ENCODE measurements around the gene GRIK4. TPM values are rescaled to one million over a fixed set of nuclear protein-coding genes. Genes with fewer than 3 reads are reported as not detected.
"Not testable (repeated sequence)": the region's sequence is repeated elsewhere in the genome, so short reads cannot be mapped to it uniquely, and the experiment has no call there.

GRIK4 gene
- total RNA-seq, 1 experiment from 2014 or later, result not detected

DNA sequence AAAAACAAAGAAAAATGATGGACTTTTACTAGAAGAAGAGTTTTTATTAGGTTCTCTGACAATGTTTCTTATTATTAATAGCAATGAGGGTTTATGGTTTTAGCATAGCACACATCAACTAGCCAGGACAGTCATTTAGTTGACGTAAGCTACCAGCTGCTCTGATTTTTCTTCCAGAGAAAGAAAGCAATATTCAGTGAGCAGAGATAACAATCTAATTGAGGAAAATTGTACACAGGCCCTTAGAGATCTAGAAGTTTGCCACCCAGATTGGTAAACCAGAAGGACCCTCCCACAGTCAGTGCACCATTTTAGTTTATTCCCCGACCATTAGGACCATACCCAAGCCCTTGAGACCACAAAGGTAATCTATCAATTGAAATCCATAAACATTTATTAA is 483.6 kb downstream of the GRIK4 start:
- Histone ChIP-seq H3K4me2 (ENCODE audit: low read depth, low read length, poor library complexity, severe bottlenecking) (no peak overlapping the region), H3K9me2 (replicated peaks; ENCODE audit: insufficient read depth, low read length) (no peaks in the 10 kb centered on the region), H3K9ac (ENCODE audit: low read length) (no peak overlapping the region), H3K79me2 (ENCODE audit: low read length) (no peaks in the 10 kb centered on the region), H3K27ac (ENCODE audit: low read length) (no peak overlapping the region), H3K4me1 (ENCODE audit: low read length) (no peaks in the 10 kb centered on the region), H4K20me1 (ENCODE audit: insufficient read depth, low read depth, low read length) (no peaks in the 10 kb centered on the region), H3K4me3 (ENCODE audit: low read length) (no peak overlapping the region), H3K27me3 (ENCODE audit: low read length) (no peaks in the 10 kb centered on the region), H2AFZ (ENCODE audit: low read length) (no peak overlapping the region), H3K9me3 (ENCODE audit: low read length) (no peaks in the 10 kb centered on the region), H3K36me3 (ENCODE audit: insufficient read depth, low read length) (no peaks in the 10 kb centered on the region)
- no peak for DNase-seq

DNA sequence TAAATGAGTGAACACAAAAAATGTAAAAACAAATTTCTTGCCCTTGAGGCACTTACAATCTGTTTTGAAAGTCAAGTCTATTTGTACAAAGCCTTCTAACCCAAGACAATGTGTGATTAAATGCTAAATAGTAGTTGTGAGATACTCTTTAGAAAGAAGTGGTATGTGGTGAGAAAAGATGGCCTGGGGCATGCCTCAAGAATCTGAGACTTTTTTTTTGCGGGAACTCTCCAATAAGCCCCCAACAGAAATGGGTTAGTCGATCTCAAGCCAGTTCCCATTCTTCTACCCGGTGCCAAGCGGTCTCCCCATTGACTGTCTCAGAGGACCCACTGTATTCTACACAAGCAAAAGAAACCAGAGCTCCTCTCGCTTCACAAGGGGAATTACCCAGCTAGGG is 485.4 kb downstream of the GRIK4 start:
- H3K4me2 ChIP-seq (ENCODE audit: low read depth, low read length, poor library complexity, severe bottlenecking), result no peak overlapping the region
- H3K4me3 ChIP-seq (ENCODE audit: low read length), result no peak overlapping the region
- no peak overlapping the region for H2AFZ ChIP-seq (ENCODE audit: low read length)
- H4K20me1 ChIP-seq (ENCODE audit: insufficient read depth, low read depth, low read length), result no peaks in the 10 kb centered on the region
- no peaks in the 10 kb centered on the region for H3K36me3 ChIP-seq (ENCODE audit: insufficient read depth, low read length)
- no peak for DNase-seq
- H3K9ac ChIP-seq (ENCODE audit: low read length), result no peak overlapping the region
- no peaks in the 10 kb centered on the region for H3K79me2 ChIP-seq (ENCODE audit: low read length)
- no peaks in the 10 kb centered on the region for H3K27me3 ChIP-seq (ENCODE audit: low read length)
- no peak overlapping the region for H3K27ac ChIP-seq (ENCODE audit: low read length)
- no peaks in the 10 kb centered on the region for H3K4me1 ChIP-seq (ENCODE audit: low read length)
- no peaks in the 10 kb centered on the region for H3K9me2 ChIP-seq (replicated peaks; ENCODE audit: insufficient read depth, low read length)
- H3K9me3 ChIP-seq (ENCODE audit: low read length), result no peaks in the 10 kb centered on the region

DNA sequence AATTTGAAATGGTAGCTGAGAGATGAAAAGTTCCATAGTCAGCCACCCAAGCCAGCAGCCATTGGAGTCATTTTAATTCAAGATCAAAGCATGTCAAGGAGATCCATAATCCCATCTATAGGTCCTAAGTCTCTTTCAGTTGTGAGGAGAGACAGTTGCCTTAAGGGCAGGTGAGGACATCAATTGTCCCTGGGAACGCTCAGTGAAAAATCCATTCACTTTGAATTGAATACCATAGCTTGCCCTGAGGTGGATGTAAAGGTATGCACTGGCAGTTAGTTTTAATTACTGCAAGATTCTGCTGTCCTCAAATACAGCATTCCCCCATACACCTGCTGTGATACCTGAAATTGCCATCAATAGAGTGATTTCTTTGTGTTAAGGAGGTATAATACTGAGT is 487.0 kb downstream of the GRIK4 start:
- Histone ChIP-seq H3K79me2 (ENCODE audit: low read length) (no peaks in the 10 kb centered on the region), H3K4me1 (ENCODE audit: low read length) (no peaks in the 10 kb centered on the region), H3K9ac (ENCODE audit: low read length) (no peak overlapping the region), H2AFZ (ENCODE audit: low read length) (no peak overlapping the region), H3K36me3 (ENCODE audit: insufficient read depth, low read length) (no peaks in the 10 kb centered on the region), H3K27ac (ENCODE audit: low read length) (no peak overlapping the region), H4K20me1 (ENCODE audit: insufficient read depth, low read depth, low read length) (no peaks in the 10 kb centered on the region), H3K9me2 (replicated peaks; ENCODE audit: insufficient read depth, low read length) (no peaks in the 10 kb centered on the region), H3K9me3 (ENCODE audit: low read length) (no peaks in the 10 kb centered on the region), H3K4me2 (ENCODE audit: low read depth, low read length, poor library complexity, severe bottlenecking) (no peak overlapping the region), H3K4me3 (ENCODE audit: low read length) (no peak overlapping the region), H3K27me3 (ENCODE audit: low read length) (no peaks in the 10 kb centered on the region)
- DNase-seq, result no peak

DNA sequence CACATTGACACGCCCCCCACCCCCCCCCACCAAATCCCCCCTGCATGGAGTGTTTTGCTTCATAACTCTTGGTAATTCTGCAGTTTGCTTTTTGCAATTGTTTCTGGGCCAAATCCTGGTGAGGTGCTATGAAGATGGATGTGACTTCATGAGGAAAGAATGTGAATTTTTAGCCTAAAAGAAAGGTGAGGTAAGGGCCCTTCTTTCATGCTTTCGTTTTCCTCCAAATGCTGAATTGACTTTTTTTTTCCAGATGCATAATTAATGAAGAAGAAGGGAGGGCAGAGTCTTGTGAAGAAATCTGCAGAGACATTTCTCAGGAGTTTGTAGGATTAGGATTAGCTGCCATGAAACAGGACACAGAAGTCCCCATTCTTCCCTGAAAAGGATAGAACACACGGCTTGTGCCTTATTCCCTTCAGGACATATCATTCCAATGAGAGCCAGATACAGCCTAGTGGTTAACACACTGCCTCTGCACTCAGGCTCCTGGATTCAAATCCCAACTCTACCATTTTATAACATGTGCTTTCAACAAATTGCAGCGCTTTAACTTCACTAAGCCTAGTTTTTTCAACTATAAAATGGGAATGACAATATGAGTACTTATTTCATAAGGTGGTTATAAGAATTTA is 492.8 kb downstream of the GRIK4 start:
- Histone ChIP-seq H3K27ac (ENCODE audit: low read length) (no peak overlapping the region), H3K9me2 (replicated peaks; ENCODE audit: insufficient read depth, low read length) (no peaks in the 10 kb centered on the region), H3K79me2 (ENCODE audit: low read length) (no peaks in the 10 kb centered on the region), H3K4me1 (ENCODE audit: low read length) (no peaks in the 10 kb centered on the region), H3K4me2 (ENCODE audit: low read depth, low read length, poor library complexity, severe bottlenecking) (no peak overlapping the region), H2AFZ (ENCODE audit: low read length) (no peak overlapping the region), H3K36me3 (ENCODE audit: insufficient read depth, low read length) (no peaks in the 10 kb centered on the region), H3K27me3 (ENCODE audit: low read length) (no peaks in the 10 kb centered on the region), H4K20me1 (ENCODE audit: insufficient read depth, low read depth, low read length) (no peaks in the 10 kb centered on the region), H3K9me3 (ENCODE audit: low read length) (no peaks in the 10 kb centered on the region), H3K4me3 (ENCODE audit: low read length) (no peak overlapping the region), H3K9ac (ENCODE audit: low read length) (no peak overlapping the region)
- no peak for DNase-seq

DNA sequence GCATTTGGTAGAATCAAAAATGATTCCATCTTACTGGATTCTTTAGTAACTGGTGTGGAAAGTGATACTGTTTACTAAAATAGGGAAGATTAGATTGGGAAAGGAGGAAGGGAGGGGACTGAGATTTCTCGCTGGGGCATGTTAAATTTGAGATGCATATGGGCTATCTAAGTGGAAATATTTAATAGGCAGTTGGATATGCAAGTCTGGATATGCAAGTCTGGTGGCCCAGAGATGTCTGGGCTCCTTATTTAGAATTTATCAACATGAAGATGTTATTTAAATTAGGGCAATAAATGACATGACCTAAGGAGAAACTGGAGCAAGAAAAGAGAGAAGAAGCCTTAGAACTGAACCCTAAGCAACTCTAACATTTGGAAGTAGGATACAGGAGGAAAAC is 495.4 kb downstream of the GRIK4 start:
- DNase-seq, result no peak
- Histone ChIP-seq H3K36me3 (ENCODE audit: insufficient read depth, low read length) (no peaks in the 10 kb centered on the region), H3K4me1 (ENCODE audit: low read length) (no peaks in the 10 kb centered on the region)

DNA sequence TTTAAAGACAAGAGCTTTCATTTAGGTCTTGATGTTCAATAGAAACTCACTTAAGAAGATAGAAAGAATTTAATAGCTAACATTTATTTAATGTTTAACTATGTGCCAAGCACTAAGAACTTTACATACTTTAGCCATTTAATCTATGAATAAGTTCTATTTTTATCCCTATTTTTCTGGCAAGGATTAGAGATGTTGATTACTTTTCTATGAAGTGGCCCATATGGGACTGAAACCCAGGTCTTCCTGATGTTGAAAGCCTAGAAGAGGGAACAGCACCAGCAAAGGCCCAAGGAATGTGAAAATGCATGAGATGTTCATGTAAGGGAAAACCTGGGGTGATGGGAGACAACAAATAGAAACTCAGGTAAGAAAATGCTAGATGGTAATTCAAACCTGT is 497.0 kb downstream of the GRIK4 start:
- H4K20me1 ChIP-seq (ENCODE audit: insufficient read depth, low read depth, low read length), result no peaks in the 10 kb centered on the region
- H3K27ac ChIP-seq (ENCODE audit: low read length), result no peak overlapping the region
- H3K79me2 ChIP-seq (ENCODE audit: low read length), result no peaks in the 10 kb centered on the region
- no peaks in the 10 kb centered on the region for H3K4me1 ChIP-seq (ENCODE audit: low read length)
- no peaks in the 10 kb centered on the region for H3K9me3 ChIP-seq (ENCODE audit: low read length)
- no peak overlapping the region for H3K4me3 ChIP-seq (ENCODE audit: low read length)
- no peaks in the 10 kb centered on the region for H3K9me2 ChIP-seq (replicated peaks; ENCODE audit: insufficient read depth, low read length)
- H3K9ac ChIP-seq (ENCODE audit: low read length), result no peak overlapping the region
- no peaks in the 10 kb centered on the region for H3K36me3 ChIP-seq (ENCODE audit: insufficient read depth, low read length)
- H3K27me3 ChIP-seq (ENCODE audit: low read length), result no peaks in the 10 kb centered on the region
- no peak overlapping the region for H2AFZ ChIP-seq (ENCODE audit: low read length)
- H3K4me2 ChIP-seq (ENCODE audit: low read depth, low read length, poor library complexity, severe bottlenecking), result no peak overlapping the region
- no peak for DNase-seq

More for the DNA sequence above, 495.4 kb downstream of the GRIK4 start:
- Histone ChIP-seq H3K9ac (ENCODE audit: low read length) (no peak overlapping the region), H3K4me2 (ENCODE audit: low read depth, low read length, poor library complexity, severe bottlenecking) (no peak overlapping the region), H3K9me2 (replicated peaks; ENCODE audit: insufficient read depth, low read length) (no peaks in the 10 kb centered on the region), H3K79me2 (ENCODE audit: low read length) (no peaks in the 10 kb centered on the region), H3K27ac (ENCODE audit: low read length) (no peak overlapping the region), H3K27me3 (ENCODE audit: low read length) (no peaks in the 10 kb centered on the region), H4K20me1 (ENCODE audit: insufficient read depth, low read depth, low read length) (no peaks in the 10 kb centered on the region), H2AFZ (ENCODE audit: low read length) (no peak overlapping the region), H3K9me3 (ENCODE audit: low read length) (no peaks in the 10 kb centered on the region), H3K4me3 (ENCODE audit: low read length) (no peak overlapping the region)

DNA sequence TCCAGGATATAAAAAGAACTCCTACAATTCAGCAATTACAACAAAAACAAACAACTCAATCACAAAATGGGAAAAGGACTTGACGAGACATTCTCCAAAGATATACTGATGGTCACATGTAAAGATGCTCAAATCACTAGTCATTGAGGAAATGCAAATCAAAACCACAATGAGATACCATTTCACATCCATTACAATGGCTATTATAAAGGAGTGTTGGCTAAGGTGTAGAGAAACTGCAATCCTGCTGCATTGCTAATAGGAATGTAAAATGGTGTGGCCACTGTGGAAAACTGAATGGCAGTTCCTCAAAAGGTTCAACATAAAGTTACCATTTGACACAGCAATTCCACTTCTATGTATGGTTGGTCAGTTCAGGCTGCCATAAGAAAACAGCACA is 500.5 kb downstream of the GRIK4 start:
- H3K79me2 ChIP-seq (ENCODE audit: low read length), result no peaks in the 10 kb centered on the region
- no peaks in the 10 kb centered on the region for H4K20me1 ChIP-seq (ENCODE audit: insufficient read depth, low read depth, low read length)
- no peak overlapping the region for H3K4me2 ChIP-seq (ENCODE audit: low read depth, low read length, poor library complexity, severe bottlenecking)
- no peaks in the 10 kb centered on the region for H3K36me3 ChIP-seq (ENCODE audit: insufficient read depth, low read length)
- no peak for DNase-seq
- no peak overlapping the region for H3K9ac ChIP-seq (ENCODE audit: low read length)
- H3K4me3 ChIP-seq (ENCODE audit: low read length), result no peak overlapping the region
- H3K9me3 ChIP-seq (ENCODE audit: low read length), result no peaks in the 10 kb centered on the region
- no peak overlapping the region for H3K27ac ChIP-seq (ENCODE audit: low read length)
- no peak overlapping the region for H2AFZ ChIP-seq (ENCODE audit: low read length)
- H3K9me2 ChIP-seq (replicated peaks; ENCODE audit: insufficient read depth, low read length), result no peaks in the 10 kb centered on the region
- no peaks in the 10 kb centered on the region for H3K4me1 ChIP-seq (ENCODE audit: low read length)
- no peaks in the 10 kb centered on the region for H3K27me3 ChIP-seq (ENCODE audit: low read length)

DNA sequence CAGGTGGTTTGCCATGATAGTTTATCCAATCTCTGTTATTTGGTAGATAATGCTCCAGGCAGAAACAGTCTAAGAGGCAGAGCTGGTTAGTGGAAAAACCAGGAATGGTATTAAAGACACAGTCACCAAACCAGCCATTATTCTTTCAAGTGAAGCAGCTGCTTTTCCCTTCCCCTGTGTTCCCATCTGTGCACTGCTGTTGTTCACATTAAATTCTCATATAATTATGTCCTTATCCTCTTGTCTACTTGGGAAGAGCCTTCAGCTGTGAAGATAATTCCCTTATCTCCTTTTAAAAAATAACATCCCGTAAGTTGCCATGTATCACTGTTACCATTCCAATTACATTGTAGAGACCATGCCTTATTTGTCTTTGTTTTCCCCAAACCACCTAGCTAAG is 507.2 kb downstream of the GRIK4 start:
- no peaks in the 10 kb centered on the region for H3K9me2 ChIP-seq (replicated peaks; ENCODE audit: insufficient read depth, low read length)
- no peaks in the 10 kb centered on the region for H4K20me1 ChIP-seq (ENCODE audit: insufficient read depth, low read depth, low read length)
- H3K27ac ChIP-seq (ENCODE audit: low read length), result no peak overlapping the region
- H3K27me3 ChIP-seq (ENCODE audit: low read length), result no peaks in the 10 kb centered on the region
- H3K4me2 ChIP-seq (ENCODE audit: low read depth, low read length, poor library complexity, severe bottlenecking), result no peak overlapping the region
- peaks cover 3% of the 10 kb centered on the region for H3K4me1 ChIP-seq (ENCODE audit: low read length)
- H3K36me3 ChIP-seq (ENCODE audit: insufficient read depth, low read length), result no peaks in the 10 kb centered on the region
- H3K9ac ChIP-seq (ENCODE audit: low read length), result no peak overlapping the region
- no peaks in the 10 kb centered on the region for H3K9me3 ChIP-seq (ENCODE audit: low read length)
- H3K4me3 ChIP-seq (ENCODE audit: low read length), result no peak overlapping the region
- no peak for DNase-seq
- no peaks in the 10 kb centered on the region for H3K79me2 ChIP-seq (ENCODE audit: low read length)
- H2AFZ ChIP-seq (ENCODE audit: low read length), result no peak overlapping the region

DNA sequence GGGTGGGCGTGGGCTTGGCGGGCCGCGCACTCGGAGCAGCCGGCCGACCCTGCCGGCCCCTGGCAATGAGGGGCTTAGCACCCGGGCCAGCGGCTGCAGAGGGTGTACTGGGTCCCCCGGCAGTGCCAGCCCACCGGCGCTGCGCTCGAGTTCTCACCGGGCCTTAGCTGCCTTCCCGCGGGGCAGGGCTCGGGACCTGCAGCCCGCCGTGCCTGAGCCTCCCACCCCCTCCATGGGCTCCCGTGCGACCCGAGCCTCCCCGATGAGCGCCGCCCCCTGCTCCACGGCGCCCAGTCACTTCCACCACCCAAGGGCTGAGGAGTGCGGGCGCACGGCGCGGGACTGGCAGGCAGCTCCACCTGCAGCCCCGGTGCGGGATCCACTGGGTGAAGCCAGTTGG is 510.2 kb downstream of the GRIK4 start:
- H3K27ac ChIP-seq (ENCODE audit: low read length); H3K9ac ChIP-seq (ENCODE audit: low read length); H3K9me2 ChIP-seq (replicated peaks; ENCODE audit: insufficient read depth, low read length); H3K9me3 ChIP-seq (ENCODE audit: low read length); H3K36me3 ChIP-seq (ENCODE audit: insufficient read depth, low read length); H3K4me3 ChIP-seq (ENCODE audit: low read length); H3K27me3 ChIP-seq (ENCODE audit: low read length); H2AFZ ChIP-seq (ENCODE audit: low read length); H3K4me2 ChIP-seq (ENCODE audit: low read depth, low read length, poor library complexity, severe bottlenecking); H4K20me1 ChIP-seq (ENCODE audit: insufficient read depth, low read depth, low read length); DNase-seq: not testable (repeated sequence)
- Histone ChIP-seq H3K4me1 (ENCODE audit: low read length) (peaks cover 13% of the 10 kb centered on the region), H3K79me2 (ENCODE audit: low read length) (peaks cover 13% of the 10 kb centered on the region)

All from Karpas-422 (cell line).